Right lobe of liver (tissue), 4 donors: ENCODE measurements around the gene COQ9.

Experiments
- POLR2A ChIP-seq: fragments of 450-650 bp; IDR thresholded peaks from one replicate; pipeline ENCODE4 v1.6.1; 2017; ENCODE audit warnings: antibody characterized with exemption, mild to moderate bottlenecking
- TF ChIP-seq, protein P1 (sequence below), 4 donors: fragments of 200-600 bp in 3 of 4; fragments of 450-650 bp in 1 of 4; IDR thresholded peaks; one replicate each; pipeline versions ENCODE4 v1.5.1 to v1.8.0; 2016 to 2022; ENCODE audit warnings: antibody characterized with exemption in 4 of 4, mild to moderate bottlenecking in 2 of 4
- donor health status: DM: no; HTN: no; CAD: no.
- donor health status: DM: no; HTN: no; CAD: no.
- donor health status: DM: no; HTN: yes; CAD: no.

DNA sequence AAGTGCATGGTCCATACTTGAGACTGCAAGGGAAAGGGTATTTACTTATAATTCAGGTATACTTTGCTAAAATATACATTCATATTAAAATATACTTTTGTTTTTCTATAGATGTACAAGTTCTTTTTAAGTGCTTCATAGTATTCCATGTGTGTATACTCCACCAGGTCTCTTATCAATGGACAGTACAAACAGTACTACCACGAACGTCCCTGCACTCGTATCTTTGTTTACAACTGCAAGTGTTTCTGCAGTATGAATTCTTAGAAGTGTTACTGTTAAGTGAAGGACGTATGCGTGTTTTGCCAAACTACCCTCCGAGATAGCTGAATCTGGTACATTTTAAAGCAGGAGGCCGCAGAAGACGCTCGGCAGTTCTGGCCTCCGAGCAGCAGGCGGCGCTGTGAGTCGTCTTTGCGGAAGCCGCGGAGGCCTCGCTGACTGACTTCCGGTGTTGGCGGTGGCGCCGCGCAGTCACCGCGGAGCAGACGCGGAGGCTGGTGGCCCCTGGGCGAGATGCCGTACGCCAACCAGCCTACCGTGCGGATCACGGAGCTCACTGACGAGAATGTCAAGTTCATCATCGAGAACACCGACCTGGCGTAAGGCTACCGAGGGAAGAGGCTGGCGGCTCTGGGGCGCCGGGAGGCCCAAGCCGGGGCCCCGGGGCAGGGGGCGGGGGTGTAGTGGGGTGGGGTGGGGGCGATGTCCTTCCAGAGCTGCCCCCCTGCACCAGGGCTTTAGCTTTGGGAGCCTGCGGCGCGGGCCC lies 15.1 kb downstream of the COQ9 start, which contains the start of gene POLR2C:
- TF ChIP-seq, protein P1, sequence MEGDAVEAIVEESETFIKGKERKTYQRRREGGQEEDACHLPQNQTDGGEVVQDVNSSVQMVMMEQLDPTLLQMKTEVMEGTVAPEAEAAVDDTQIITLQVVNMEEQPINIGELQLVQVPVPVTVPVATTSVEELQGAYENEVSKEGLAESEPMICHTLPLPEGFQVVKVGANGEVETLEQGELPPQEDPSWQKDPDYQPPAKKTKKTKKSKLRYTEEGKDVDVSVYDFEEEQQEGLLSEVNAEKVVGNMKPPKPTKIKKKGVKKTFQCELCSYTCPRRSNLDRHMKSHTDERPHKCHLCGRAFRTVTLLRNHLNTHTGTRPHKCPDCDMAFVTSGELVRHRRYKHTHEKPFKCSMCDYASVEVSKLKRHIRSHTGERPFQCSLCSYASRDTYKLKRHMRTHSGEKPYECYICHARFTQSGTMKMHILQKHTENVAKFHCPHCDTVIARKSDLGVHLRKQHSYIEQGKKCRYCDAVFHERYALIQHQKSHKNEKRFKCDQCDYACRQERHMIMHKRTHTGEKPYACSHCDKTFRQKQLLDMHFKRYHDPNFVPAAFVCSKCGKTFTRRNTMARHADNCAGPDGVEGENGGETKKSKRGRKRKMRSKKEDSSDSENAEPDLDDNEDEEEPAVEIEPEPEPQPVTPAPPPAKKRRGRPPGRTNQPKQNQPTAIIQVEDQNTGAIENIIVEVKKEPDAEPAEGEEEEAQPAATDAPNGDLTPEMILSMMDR (IDR thresholded peaks at IDR 0.05) = peak; percentile 97 to 99 (median 97)
- TF ChIP-seq POLR2A = peak; percentile 87
